CD4-positive, alpha-beta T cell treated with Interferon gamma for 1 hour (primary cell): ENCODE data around the gene ADORA3.

Source experiments
- DNase-seq: peaks from one replicate; pipeline ENCODE4 v3.0.0-alpha.2; 2020

ADORA3 gene

DNA sequence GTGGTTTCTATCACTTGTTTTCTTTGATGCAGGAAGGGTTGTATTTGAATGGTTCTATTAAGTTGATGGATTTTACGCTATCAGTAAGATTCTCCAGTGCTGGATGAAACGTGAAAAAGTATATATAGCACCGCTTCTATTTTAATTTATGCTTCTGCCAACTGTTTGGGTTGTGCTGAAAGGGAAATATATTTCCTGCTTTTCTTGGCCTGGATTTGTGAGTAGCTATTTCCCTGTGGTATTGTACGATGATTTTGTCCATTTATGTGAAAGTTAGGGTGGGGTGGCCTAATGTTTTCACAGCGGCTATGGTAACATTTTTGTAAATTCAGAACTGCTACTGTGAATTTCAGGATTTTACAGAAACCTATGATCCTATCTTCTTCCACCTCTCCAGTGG, 29.3 kb downstream of the ADORA3 start:
- no peak for DNase-seq

- no peak for DNase-seq
Observed at GRCh38 chr1:111471538-111471937, 31.9 kb downstream of the ADORA3 start.

- DNase-seq: peak; percentile 87
Observed at GRCh38 chr1:111471012-111471411, 32.4 kb downstream of the ADORA3 start.

GRCh38 chr1:111470596-111470995, 32.8 kb downstream of the ADORA3 start:
- no peak for DNase-seq

DNA sequence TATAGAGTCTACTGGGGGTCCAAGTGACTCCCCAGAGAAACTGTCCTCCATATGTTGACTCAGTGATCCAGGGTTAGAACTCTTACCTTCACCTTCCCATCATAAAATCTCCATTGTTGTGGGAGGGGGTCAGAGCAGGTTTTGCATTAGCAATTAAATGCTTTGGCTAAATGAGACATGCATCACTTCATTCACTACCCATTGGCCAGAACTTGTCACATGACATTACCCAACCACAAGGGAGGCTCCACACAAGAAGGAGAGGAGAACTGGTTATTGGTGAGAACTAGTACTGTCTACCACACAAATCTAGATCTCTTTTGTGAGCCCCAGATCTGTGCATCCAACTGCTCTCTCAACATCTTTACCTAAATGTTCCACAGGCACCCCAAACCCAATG, 33.9 kb downstream of the ADORA3 start:
- no peak for DNase-seq

DNA sequence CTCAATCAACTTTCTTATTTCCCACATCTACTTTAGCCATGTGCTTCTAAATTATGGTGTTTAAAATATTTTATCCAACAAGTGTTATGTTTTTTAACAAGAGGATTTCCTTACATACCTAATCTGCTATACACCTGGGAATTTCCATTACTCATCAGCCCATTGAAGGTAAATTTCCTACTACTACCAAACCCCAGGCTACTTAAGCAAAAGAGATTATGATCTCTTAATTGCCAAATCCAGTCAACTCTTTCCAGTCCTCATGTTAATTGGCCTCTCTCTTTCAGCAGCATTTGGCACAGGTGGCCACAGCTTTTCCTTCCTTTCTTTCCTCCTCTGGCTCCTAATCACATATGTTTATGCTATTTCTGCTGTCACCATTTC, 34.7 kb downstream of the ADORA3 start:
- DNase-seq: no peak

- DNase-seq: no peak
Observed at GRCh38 chr1:111467865-111468716, 35.3 kb downstream of the ADORA3 start.

DNA sequence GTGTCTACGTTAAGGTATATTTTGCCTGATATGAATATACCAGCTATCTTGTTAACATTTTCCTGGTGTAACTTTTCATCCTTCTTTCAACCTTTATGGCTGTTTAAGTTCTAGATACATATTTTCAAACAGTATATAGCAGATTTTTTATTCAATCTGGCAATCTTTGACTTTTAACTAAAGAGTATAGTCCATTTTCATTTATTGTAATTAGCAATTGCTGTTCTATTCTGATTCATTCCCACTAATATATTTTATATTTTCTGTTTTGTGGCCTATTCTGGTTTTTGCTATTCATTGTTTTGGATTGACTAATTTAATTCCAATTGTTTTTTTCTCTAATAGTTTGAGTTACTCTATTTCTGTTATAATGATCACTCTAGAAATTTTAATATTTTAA, 37.0 kb downstream of the ADORA3 start:
- no peak for DNase-seq

DNA sequence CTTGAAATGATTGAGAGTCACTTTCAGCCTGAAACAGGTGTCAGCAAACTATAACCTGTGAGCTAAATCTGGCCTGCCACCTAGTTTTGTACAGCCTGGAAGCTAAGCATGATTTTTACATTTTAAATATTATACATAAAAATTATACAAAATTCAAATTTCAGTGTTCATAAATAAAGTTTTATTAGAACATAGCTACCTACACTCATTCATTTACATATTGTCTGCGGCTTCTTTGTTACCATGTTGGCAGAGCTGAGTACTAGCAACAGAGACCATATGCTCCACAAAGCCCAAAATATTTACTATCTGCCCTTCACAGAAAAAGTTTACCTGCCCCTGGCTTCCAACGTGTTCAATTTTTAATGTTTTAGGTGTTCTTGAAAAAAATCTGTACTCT, 37.7 kb downstream of the ADORA3 start:
- no peak for DNase-seq

DNA sequence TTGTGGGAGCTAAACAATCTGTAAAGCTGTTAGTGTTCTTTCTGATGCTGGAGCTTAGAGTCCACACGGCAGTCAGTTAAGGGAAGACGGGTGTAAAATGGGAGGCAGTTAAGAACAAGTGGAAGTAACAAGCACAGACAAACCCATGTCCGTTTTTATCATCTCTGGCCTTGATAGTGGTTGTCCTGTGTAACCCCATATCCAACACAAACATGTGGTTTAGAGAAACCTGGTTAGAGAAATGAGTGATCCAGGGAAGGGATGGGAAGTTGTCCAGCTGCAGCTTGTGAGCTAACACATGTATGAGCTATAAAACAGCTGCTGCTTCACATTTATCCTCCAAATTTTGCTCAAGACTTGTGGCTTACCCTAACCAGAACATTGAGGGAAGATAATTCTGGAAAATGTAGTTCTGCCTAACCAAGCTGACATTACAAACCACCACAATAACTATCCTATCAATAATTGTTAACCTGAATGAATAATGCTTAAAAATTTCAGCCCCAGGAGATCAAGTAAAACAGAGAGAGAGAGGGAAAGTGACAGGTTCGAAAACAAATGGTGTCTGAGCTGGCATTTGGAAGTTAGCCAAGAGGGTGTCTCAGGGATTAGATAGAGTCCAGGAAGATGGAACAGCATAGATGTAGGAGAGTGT, 40.3 kb downstream of the ADORA3 start:
- DNase-seq: no peak

- DNase-seq: no peak
Observed at GRCh38 chr1:111462370-111463028, 40.9 kb downstream of the ADORA3 start.

DNA sequence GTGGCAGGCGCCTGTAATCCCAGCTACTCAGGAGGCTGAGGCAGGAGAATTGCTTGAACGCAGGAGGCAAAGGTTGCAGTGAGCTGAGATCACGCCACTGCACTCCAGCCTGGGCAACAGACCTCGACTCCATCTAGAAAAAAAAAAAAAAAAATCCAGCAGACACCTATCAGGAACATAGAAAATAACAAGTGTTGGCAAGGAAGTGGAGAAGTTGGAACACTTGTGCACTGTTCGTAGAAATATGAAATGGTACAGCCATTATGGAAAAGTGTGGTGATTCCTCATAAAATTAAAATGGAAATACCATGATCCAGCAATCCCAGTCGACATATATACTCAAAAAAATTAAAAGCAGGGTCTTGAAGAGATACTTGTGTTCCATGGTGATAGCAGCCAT, 41.7 kb downstream of the ADORA3 start:
- no peak for DNase-seq

DNA sequence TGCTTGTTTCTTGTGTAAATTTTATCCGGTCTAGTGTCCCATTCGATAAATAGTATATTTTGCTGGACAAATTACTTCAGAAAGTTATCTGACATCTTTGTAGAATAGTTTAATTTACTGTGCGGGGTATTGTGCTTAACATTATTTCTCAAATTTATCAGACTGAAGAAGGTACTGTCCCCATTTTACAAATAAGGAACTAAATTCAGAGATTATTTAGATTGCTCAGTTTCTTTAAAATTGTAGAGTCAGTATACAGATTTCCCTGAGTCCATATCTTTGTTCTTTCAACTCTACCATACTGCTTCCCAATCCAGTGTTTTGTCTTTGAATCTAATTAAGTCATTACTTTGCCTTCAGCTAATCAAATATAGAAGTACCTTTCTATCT, 47.8 kb downstream of the ADORA3 start:
- DNase-seq: no peak

GRCh38 chr1:111454859-111455641, 48.4 kb downstream of the ADORA3 start:
- DNase-seq: no peak

DNA sequence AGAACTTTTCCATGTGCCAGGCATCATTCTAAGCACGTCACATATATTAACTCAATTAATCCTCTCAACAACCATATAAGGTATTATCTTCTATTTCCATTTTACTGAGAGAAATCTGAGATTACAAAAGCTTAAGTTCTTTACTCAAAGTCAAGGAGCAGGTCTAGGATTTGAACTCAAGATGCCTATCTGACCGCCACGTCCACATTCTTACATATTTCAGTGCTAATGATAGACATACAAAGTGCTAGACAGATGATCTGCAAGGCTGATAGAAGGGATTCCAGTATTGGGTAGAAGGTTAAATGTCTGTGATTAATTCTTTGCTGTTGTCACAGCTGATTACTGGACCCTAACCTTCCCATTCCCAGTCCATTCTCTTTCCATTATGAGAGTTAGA, 49.7 kb downstream of the ADORA3 start:
- no peak for DNase-seq

DNA sequence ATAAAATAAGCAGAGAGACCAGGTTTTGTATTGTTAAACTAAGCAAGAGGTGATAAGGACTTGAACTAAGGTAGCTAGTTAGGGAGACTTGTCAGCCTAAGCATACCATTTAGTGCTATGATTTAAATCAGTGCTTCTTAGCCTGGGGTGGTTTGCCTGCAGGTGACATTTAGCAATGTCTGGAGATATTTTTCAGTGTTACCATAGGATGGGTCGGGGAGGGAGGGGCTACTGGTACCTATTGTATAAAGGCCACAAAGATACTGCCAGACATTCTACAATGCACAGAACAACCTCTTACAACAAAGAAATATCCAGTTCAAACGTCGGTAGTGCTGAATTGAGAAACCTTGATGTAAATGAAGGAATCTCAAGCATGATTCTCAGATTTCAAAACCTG, 50.9 kb downstream of the ADORA3 start:
- DNase-seq: no peak

GRCh38 chr1:111450185-111450584, 53.2 kb downstream of the ADORA3 start:
- no peak for DNase-seq

DNA sequence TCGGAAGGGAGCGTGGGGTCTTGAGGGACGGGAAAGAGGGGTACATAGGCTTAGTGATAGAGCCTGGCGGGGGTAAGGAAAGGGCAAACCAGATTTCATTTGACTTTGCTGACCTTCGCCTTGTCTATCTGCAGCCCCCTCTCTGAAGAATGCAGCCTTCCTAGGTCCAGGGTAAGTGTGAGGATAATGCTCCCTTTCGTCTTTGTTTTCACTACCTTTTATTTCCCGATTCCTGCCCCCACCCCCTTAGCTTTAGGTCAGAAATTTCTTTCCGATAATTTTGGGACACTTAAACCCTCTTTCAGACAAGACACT, 53.8 kb downstream of the ADORA3 start:
- DNase-seq: no peak
